Caki2 (cell line): Measurements from ENCODE around the gene DOCK2. TPM values are rescaled to one million over a fixed set of nuclear protein-coding genes. Genes with fewer than 3 reads are reported as not detected.

Source experiments
- DNase-seq: peaks from one replicate; pipeline ENCODE4 v3.0.0-alpha.2; 2015; ENCODE audit warnings: low read depth
- in situ Hi-C: cut with HindIII; loops from 2 replicates; pipeline ENCODE4 v1.10.0; 2016; ENCODE audit warnings: low sequenced_read_pairs, low pct_unique_long_range_greater_than_20kb, mixed read lengths
- total RNA-seq: library from RNA; depleted of rRNA; stranded (reverse); fragments of >200 nt; shearing (Covaris generic); gene quantifications from 2 replicates; pipeline ENCODE4 v1.2.3, GENCODE V29; 2014; ENCODE audit warnings: low replicate concordance; rRNA removed

DOCK2 gene
- total RNA-seq, 1 experiment from 2014 or later = 40.4 TPM

- in situ Hi-C loops = no loop called here
- no peak for DNase-seq
These were observed 480.7 kb downstream of the DOCK2 start for GRCh38 chr5:170117736-170118135.

GRCh38 chr5:170120576-170120975 is 483.5 kb downstream of the DOCK2 start:
- in situ Hi-C loops = no loop called here
- no peak for DNase-seq

- in situ Hi-C loops = no loop called here
- peak; percentile 23 for DNase-seq
These were observed 484.2 kb downstream of the DOCK2 start for GRCh38 chr5:170121321-170121720.

- in situ Hi-C loops = no loop called here
These were observed 489.0 kb downstream of the DOCK2 start for GRCh38 chr5:170126061-170126460.

GRCh38 chr5:170126626-170127025 is 489.6 kb downstream of the DOCK2 start:
- DNase-seq = no peak
- in situ Hi-C loops = no loop called here

More at GRCh38 chr5:170126061-170126460, 489.0 kb downstream of the DOCK2 start:
- no peak for DNase-seq

- in situ Hi-C loops = no loop called here
- DNase-seq = no peak
These were observed 494.2 kb downstream of the DOCK2 start for GRCh38 chr5:170131235-170131634.

- DNase-seq = peak; percentile 29
- in situ Hi-C loops = no loop called here
These were observed 495.3 kb downstream of the DOCK2 start for GRCh38 chr5:170132269-170132975.

Other genes starting within 250 kb of the DOCK2 start
- 16.9 and 34.7 TPM in 2 replicates for gene SPDL1, start 53.5 kb upstream of the DOCK2 start, total RNA-seq